DND-41 (cell line): ENCODE data around the gene CMTM2.

Source experiments
- ATAC-seq: fragments of 200-7000 bp; cut with Tn5 transposase; 3 replicates; pipeline ENCODE4 v1.9.1; 2021; ENCODE audit warnings: low read depth; ENCODE audit not compliant: insufficient read depth
- DNase-seq: peaks from one replicate; pipeline ENCODE4 v3.0.0-alpha.2; 2020
- H2AFZ ChIP-seq: 2 replicates; pipeline ENCODE4 v1.6.0; 2012; ENCODE audit warnings: low read depth, low read length
- H3K27ac ChIP-seq: 2 replicates; pipeline ENCODE4 v1.5.1; 2012; ENCODE audit warnings: low read length, inconsistent platforms
- H3K27me3 ChIP-seq: fragments of 200-600 bp; sonication (generic); 2 replicates; pipeline ENCODE4 v1.6.0; 2012; ENCODE audit warnings: low read length, mild to moderate bottlenecking, inconsistent platforms; ENCODE audit not compliant: insufficient read depth, poor library complexity
- H3K36me3 ChIP-seq: 2 replicates; pipeline ENCODE4 v1.5.1; 2012; ENCODE audit warnings: low read length, inconsistent platforms; ENCODE audit not compliant: insufficient read depth
- H3K4me1 ChIP-seq: 2 replicates; pipeline ENCODE4 v1.5.1; 2012; ENCODE audit warnings: mild to moderate bottlenecking, low read length; ENCODE audit not compliant: insufficient read depth
- H3K4me2 ChIP-seq: 2 replicates; pipeline ENCODE4 v1.6.0; 2012; ENCODE audit warnings: mild to moderate bottlenecking, moderate library complexity, low read length, inconsistent platforms; ENCODE audit not compliant: insufficient read depth
- H3K4me3 ChIP-seq, 2 experiments: fragments of 200-600 bp in 1 of 2; shearing (Covaris generic) in 1 of 2; 2 replicates each; pipeline ENCODE4 v1.5.1; 2012 to 2016; ENCODE audit warnings: inconsistent platforms in 2 of 2, low read length in 2 of 2, mild to moderate bottlenecking in 2 of 2, low read depth in 1 of 2, moderate library complexity in 1 of 2
- H3K79me2 ChIP-seq: 2 replicates; pipeline ENCODE4 v1.6.0; 2012; ENCODE audit warnings: low read length, inconsistent platforms; ENCODE audit not compliant: insufficient read depth
- H3K9ac ChIP-seq: 2 replicates; pipeline ENCODE4 v1.6.0; 2012; ENCODE audit warnings: low read depth, mild to moderate bottlenecking, inconsistent platforms, low read length, moderate library complexity
- H3K9me3 ChIP-seq: 2 replicates; pipeline ENCODE4 v1.5.1; 2012; ENCODE audit warnings: low read length, moderate library complexity, mild to moderate bottlenecking, inconsistent platforms; ENCODE audit not compliant: insufficient read depth, severe bottlenecking
- H4K20me1 ChIP-seq: 2 replicates; pipeline ENCODE4 v1.6.0; 2012; ENCODE audit warnings: low read length; ENCODE audit not compliant: insufficient read depth
- EZH2 ChIP-seq: IDR thresholded peaks from 3 replicates; pipeline ENCODE4 v1.6.1; 2012; ENCODE audit warnings: borderline replicate concordance, low read depth, mild to moderate bottlenecking, moderate library complexity, low read length, inconsistent platforms; ENCODE audit not compliant: severe bottlenecking
- TF ChIP-seq, protein P1 (sequence below): IDR thresholded peaks from 2 replicates; pipeline ENCODE4 v1.5.1; 2012; ENCODE audit warnings: borderline replicate concordance, low read length, moderate library complexity, mild to moderate bottlenecking; ENCODE audit not compliant: poor library complexity, severe bottlenecking; ENCODE audit errors: extremely low read depth

The CMTM2 gene

DNA sequence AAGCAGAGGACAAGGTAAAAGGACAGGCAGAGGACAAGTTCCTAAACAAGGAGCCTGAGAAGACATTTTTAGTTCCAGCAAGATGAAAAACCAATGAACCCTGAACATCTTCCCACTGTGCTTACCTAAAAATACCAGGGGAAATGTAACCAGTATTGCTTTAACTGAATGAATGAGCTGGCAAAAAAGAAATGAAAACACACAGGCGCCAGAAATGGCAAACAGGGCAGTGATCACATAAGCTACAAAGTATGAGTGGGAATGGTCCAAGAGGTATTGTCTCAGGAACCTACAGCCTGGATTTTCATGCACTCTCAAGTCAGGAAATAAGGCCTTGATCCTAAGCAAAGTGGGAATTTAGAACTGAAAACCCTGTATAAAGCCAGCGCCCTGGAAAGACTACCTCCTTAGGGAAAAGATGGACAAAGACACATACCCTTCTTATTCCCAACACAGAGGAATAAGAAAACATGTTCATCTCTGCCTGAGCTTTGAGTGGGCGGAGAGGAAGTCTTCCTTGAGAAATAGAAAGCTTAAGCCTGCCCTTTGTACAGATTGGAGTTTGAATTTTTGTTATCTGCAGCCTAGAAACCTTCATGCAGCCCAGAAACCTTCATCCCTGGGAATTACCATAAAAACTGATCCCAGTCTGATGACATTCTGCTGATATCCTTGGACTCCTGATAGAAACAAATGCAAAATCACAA, 2.1 kb downstream of the CMTM2 start:
- TF ChIP-seq, protein P1, sequence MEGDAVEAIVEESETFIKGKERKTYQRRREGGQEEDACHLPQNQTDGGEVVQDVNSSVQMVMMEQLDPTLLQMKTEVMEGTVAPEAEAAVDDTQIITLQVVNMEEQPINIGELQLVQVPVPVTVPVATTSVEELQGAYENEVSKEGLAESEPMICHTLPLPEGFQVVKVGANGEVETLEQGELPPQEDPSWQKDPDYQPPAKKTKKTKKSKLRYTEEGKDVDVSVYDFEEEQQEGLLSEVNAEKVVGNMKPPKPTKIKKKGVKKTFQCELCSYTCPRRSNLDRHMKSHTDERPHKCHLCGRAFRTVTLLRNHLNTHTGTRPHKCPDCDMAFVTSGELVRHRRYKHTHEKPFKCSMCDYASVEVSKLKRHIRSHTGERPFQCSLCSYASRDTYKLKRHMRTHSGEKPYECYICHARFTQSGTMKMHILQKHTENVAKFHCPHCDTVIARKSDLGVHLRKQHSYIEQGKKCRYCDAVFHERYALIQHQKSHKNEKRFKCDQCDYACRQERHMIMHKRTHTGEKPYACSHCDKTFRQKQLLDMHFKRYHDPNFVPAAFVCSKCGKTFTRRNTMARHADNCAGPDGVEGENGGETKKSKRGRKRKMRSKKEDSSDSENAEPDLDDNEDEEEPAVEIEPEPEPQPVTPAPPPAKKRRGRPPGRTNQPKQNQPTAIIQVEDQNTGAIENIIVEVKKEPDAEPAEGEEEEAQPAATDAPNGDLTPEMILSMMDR, result no peak
- TF ChIP-seq EZH2, result no peak
- Histone ChIP-seq H3K4me3 (no peak overlapping the region), H3K27me3 (no peaks in the 10 kb centered on the region), H4K20me1 (no peaks in the 10 kb centered on the region), H3K4me2 (no peak overlapping the region), H3K27ac (no peak overlapping the region), H2AFZ (no peak overlapping the region), H3K9me3 (no peaks in the 10 kb centered on the region), H3K79me2 (no peaks in the 10 kb centered on the region), H3K4me1 (no peaks in the 10 kb centered on the region), H3K9ac (no peak overlapping the region), H3K36me3 (no peaks in the 10 kb centered on the region)
- ATAC-seq (no peak), DNase-seq (no peak)

DNA sequence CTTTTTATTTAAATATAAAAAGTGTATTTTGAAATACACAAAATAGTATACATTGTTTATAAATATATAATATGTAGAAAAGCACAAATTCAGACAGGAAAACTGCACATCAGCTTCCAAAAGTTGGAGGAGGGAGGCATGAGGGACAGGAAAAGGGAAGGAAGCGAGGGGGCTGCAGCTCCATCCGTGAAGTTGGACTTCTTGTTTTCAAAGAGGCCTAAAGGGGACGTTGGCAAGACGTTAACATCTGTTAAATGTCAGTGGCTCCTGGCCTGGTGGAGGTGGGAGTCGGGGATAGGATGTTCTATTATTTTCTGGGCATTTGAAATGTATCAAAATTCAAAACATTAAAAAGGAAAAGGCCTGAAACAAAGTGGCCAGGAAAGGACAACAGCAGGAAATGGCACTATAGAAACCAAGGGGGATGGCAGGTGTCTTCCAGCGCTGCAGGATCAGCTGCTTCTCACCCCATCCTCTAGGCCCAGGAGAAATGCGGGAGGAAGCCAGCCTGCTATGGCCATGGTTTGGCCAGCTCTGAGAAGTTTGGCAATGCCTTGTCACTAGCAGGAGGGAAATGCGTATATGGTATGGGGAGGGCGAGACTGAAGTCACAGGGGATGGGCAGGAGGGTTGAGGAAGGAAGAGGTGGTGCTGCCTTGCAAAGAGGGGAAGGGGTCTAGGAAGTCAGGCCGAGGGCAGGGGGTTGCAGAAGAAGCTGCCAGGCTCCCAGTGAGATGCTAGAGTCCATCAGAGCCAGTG, 6.4 kb downstream of the CMTM2 start:
- Histone ChIP-seq H3K9ac (no peak overlapping the region), H4K20me1 (no peaks in the 10 kb centered on the region), H3K27ac (no peak overlapping the region), H3K36me3 (no peaks in the 10 kb centered on the region), H3K9me3 (no peaks in the 10 kb centered on the region), H3K4me2 (no peak overlapping the region), H2AFZ (no peak overlapping the region), H3K4me1 (peaks cover 17% of the 10 kb centered on the region), H3K79me2 (no peaks in the 10 kb centered on the region), H3K27me3 (no peaks in the 10 kb centered on the region), H3K4me3 (no peak overlapping the region)
- DNase-seq, result no peak
- no peak for TF ChIP-seq EZH2
- TF ChIP-seq, protein P1, result no peak
- no peak for ATAC-seq

DNA sequence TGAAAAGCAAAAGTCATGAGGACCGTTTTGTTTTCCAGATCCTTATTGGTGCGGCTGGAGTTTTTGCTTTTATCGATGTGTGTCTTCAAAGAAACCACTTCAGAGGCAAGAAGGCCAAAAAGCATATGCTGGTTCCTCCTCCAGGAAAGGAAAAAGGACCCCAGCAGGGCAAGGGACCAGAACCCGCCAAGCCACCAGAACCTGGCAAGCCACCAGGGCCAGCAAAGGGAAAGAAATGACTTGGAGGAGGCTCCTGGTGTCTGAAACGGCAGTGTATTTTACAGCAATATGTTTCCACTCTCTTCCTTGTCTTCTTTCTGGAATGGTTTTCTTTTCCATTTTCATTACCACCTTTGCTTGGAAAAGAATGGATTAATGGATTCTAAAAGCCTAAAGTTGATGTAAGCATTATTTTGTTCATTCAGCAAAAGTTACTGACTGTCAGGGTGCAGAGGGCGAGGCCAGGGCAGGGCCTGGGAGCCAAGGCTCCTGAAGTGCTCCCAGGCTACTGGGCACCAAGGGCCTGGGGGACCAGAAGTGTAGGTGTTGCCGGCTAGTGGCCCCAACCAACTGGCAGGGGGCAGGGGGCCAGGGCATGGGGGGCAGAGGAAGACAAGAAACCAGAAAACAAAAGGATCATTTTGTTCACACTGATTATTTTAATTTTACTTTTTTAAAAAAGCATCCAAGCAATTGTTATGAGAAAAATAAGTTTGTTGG, 8.8 kb downstream of the CMTM2 start:
- Histone ChIP-seq H2AFZ (no peak overlapping the region), H3K9me3 (no peaks in the 10 kb centered on the region), H3K79me2 (no peaks in the 10 kb centered on the region), H3K4me1 (peaks cover 19% of the 10 kb centered on the region), H3K36me3 (no peaks in the 10 kb centered on the region), H3K27me3 (no peaks in the 10 kb centered on the region), H3K9ac (no peak overlapping the region), H3K27ac (no peak overlapping the region), H3K4me3 (no peak overlapping the region), H4K20me1 (no peaks in the 10 kb centered on the region), H3K4me2 (no peak overlapping the region)
- DNase-seq (no peak), ATAC-seq (no peak)
- TF ChIP-seq, protein P1, result no peak
- no peak for TF ChIP-seq EZH2
